Activated gamma-delta T cell treated with anti-CD3 and anti-CD28 coated beads, Interleukin-2, amount 50 U/mL, for 16 hours (primary cell): ENCODE measurements around the gene NHLH2.

Experiments
- DNase-seq: peaks from one replicate; pipeline ENCODE4 v3.0.0-alpha.2; 2020; ENCODE audit warnings: low read depth

Gene NHLH2

DNA sequence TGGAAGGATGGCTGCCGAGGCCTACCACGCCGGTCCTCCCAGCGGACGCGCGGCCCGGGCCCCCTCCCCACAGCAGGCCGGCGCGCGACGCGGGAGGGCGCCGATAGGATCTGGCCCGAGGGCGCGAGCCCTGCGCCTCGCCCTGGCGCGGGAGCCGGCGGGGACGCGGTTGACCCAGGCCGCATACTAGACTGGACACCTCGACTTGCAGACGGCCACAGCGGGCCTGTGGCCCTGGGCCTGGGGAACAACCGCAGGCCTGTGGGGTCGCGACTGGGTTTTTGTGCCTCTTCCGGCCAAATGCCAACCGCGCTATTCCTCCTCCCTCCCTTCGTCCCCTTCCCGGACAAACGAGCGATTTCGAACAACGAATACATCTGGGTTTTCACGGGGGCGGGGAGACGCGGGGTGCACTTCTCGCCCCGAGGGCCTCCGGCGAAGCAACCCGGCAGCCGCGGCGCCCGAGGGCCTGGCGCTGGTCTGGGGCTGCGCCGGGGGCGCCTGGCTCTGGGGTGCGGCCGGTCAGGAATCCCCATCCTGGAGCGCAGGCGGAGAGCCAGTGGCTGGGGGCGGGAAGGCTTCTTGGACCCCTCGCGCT is 2.4 kb downstream of the NHLH2 start:
- DNase-seq: no peak

DNA sequence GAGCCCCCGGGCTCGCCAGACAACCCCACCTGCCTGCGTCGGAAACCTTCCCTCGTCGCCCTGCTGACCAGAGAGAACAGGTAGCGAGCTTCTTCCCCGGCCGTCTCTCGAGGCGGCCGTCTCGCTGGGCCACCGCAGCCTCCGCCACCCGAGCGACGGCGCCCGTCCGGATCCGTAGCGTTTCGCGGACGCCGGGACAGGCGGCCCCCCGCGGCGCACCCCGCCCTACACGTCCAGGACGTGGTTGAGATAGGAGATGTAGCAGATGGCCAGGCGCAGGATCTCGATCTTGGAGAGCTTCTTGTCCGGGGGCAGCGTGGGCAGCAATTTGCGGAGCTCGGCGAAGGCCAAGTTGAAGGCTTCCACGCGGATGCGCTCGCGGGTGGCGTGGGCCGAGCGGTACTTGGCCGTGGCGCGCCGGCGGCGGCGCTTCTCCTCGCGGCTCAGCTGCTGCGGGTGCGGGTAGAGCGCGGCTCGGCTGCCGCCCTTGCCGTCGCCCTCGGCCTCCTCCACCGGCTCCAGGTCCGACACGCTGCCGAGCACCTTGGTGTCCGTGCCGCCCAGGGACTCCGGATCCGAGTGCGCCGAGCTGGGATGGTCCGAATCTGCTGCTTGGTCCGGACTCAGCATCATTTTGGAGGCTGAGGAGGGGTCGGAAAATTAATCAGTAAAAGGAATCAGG is 3.0 kb downstream of the NHLH2 start:
- DNase-seq: no peak

DNA sequence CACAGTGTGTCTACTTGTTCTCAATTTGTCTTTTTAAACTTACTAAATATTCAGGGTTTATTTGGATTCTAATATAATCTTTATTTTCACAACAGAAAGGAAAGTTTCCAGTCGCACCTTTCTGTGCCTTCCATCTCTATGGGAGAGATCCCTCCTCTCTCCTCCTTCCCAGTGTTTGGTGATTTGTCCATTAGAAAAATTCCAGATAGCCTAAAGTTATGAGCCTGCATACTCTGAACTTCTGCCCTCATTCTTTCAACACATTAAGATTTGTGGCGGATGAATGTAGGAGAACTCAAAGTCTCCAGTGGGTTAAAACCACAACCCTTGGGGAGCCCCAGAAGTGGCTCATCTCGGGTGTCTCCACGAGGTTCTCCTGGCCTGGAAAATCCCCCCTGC is 3.6 kb downstream of the NHLH2 start:
- DNase-seq: no peak

DNA sequence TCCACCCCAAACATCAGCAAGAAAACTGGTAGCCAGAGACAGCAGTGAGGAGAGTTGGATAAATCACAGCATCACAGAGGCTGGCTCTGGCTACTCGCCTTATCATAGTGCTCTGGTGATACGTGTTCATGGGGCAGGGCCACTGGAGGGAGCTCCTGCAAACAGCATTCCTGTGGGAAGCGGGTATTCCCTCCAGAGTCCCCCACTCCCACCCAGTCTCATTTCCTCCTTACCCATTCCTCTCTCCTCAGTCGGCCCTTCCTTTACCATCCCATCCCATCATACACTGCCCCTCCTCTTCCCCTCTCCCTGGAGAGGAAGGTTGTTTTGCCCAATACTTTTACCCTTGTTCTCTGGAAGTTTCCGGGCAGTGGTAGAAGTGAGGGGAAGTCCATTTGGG is 7.1 kb downstream of the NHLH2 start:
- no peak for DNase-seq

DNA sequence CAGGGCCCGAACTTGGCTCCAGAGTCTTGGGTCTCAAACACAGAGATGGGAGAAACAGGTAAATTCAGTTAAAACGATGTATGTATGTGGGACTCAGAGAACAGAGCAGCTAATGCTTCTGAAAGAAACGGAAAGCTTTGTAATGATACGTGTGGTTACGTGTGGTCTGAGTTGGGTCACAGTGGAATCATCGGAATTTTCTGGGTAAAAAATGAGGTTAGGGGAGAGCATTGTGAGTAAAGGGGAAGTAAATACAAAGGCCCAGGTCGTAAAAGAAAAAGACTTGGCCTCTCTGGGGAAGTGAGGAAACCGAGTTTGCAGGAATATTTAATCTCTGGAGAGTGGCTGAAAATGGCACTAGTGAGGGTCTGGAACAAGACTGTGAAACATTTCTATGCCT is 8.3 kb downstream of the NHLH2 start:
- no peak for DNase-seq

DNA sequence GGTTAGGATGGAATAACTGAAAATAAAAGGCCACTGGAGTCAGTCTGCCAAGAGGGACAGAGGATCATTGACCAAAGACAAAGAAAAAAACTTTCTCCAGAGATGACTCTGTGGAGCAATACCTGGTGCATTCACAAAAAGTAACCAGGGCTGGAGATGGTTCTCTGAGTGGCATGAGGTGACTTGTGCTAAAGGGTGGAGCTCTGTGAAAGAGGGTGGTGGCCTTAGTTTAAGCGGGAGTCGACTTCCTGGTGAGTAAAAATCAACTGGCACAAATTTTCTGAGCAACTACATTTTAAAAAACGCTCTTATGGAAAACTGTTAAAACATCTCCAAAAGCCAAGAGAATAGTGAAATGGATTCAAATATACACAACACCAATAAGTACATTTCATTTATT is 10.0 kb downstream of the NHLH2 start:
- no peak for DNase-seq

DNA sequence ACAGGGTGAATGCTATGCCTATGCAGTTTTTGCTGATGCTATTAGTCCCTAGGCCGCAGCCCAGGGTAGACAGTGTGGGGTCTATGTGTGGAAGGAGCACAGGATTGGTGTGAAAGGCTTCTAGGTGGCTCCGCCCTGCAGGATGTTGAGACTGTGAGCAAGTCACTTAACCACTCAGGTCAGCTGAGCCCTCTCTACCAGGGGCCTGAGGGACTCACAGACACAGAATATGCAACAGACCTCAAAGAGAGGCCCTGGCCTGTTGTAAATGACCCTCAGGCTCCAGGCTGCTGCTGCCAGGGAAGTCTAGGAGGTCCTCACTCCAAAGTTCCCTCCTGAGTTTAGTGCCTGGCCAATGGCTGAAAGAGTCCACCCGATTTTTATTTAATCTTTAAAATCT is 11.0 kb downstream of the NHLH2 start:
- DNase-seq: no peak

DNA sequence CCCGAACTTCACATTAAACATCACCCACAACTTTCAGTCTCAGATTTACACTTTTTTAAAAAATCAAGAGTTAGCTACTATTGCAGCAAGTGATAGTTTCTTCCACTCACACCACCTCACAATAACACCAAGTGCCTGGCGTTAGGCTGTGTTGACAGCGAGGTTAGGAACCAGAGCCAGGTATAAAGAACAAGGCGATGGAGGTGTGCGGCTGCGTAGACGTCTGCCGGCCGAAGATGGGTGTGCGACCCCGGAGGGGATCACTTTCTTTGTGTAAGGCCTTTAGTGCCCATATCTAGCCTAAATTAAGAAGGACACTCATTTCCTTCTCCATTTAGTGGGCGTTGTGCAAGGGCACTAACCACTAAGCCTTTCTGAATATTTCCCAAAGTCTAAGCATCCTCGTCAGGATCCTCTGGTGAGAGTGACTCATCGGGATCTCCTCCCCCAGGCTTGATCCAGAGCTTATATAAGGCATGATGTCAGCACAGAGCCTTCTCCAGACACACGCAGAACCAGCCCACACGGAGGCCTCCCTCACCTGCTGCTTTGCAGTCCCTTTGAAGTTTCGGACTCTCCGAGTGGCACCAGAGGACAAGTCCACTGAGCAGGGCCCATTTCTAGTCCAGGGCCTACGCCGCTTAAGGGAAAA is 11.8 kb downstream of the NHLH2 start:
- no peak for DNase-seq

DNA sequence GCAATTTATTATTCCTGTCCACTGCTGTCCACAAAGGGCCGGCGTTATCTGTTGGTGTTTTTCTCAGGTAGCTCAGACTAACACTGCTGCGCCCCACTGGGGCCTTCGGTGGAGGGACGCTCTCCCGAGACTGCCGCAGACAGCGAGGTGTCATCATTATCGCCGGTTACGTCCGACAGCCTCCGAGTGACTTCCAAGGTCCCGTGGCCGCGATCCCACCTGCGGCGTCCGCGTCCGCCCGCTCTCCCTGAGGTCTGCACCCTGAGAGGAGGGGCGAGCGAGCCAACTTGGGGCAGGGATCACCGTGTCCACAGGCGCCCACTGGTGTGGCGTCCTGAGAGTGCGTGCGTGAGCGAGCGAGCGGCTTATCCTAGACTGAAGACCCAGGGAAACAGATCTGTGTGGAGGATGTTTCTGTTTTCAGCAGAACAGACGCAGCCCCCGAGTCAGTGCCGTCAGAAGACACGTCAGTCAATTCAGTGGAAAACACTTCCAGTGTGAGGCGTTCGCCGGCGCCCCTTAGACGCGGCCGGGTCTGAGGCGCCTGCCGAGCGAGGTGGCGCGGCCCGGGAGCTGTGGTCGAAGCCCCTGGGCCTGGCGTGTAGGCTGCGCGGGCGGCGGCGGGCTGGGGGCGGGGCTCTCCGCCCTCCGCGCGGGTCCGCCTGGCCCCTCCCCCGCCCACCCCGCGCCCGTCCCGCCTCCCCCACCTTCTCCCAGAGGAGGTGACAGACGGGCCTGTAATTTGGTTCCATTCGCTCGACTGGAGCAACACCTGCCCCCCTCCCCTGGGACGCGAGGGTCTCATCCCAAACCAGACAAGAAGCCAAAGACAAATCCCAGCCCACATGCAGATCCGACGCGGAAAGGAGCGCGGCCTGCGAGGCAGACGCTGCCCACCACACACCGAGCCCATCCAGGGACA is 12.6 kb downstream of the NHLH2 start:
- no peak for DNase-seq

DNA sequence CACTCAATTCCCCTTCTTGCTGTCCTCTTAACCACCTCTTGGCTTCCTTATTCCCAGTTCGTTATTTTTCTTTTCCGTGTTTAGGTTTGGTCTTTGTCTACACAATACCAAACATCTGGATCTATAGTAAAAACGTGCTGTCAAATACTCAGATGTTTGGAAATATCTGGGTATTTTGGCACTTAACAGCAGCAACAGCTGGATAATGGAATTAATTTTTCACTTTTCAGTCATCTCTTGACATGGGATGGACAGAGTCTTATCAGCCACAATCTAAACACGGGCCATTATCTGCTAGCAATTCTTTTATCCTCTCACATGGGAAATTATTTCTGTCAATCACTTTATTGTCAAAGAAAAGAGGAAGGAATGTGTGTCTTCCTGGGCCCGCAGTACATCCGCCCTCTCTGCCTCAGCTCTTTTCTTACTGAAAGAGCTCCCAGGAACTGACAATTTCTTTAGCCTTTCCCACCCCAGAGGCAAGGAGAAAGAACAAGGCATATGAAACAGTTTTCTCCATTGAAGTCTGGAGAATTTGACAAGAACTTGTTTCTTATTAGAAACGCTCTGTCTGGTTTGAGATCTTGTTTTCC is 13.4 kb downstream of the NHLH2 start:
- no peak for DNase-seq

DNA sequence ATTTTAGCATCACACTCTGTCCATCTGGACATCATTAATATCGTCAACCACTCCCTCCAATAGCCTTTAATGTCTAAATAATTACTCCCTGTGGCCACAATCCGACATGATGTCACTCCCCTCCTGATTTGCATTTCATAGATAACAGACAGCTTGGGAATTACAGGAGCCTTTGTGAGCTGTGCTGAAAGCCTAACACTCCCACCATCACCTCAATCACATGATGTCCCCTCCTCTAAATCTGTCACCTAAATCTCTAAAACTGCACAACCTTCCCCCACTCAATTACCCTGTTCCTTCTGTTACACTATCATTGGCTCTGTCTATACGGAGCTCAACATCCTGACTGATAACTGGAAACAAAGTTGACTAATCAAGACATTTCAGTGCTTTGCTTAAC is 14.3 kb downstream of the NHLH2 start:
- DNase-seq: no peak

DNA sequence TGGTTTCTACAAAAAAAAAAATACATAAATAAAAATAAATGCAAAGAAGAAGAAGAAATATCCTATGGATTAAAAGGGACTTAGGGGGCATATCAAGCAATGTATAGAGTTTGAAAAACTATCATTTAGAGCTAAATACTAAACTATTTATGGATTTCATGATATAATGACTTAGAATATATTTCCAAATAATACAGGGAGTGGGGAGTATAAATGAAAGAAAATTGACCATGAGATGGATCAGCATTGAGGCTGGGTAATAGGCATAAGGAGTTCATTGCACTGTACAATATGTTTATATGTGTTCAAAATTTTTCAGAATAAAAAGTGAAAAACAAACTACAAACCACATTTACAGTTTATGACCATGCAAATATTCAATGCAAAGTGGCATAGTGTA is 18.8 kb downstream of the NHLH2 start:
- DNase-seq: no peak

DNA sequence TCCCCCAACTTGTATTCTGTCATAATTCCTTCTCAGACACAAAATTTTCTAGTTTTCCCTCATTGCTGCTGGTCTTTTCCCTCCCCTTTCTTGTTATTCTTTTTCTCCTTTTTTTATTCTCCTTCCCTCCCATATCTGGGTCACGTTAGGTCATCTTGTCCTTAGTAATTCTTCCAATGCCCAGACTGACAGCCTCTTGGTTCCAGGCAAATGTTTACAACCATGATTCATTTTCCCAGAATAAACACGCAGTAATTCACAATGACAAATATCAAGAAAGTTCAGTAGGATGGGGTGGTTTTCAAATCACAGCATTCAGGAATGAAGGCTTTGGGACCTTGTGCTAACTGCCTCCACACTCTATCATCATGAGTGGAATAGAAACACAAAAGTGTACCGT is 25.2 kb downstream of the NHLH2 start:
- no peak for DNase-seq

DNA sequence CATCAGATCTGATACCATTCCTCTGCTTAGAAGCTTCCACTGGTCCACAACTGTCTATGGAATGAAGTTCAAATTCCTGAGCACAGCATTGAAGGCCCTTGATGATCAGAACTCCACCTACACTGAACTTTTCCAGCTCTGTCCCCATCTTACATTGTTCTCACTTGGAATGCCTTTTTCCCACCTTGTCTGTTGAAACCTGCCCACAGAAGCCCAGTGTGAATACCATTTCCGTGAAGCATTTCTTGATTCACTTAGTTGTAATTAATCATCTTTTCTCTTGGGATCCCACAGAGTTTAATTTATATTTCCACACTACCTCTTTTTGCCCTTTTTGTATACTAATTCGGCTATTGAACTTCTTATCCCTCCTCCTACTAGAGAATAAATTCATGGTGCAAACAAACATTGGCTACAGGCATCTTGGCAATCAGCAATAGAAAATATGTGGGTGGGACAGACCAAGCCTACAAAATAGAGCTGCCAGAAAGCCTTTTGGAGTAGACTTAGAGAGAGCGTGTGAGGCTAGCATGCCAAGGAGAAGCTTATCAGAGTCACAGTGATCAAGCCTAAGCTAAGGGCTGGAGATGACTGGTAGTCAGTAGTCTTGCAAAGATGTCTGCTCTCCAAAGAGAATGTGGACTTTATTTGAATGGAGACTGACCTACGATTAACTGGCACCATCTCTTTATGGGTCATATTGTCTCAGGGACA is 26.1 kb downstream of the NHLH2 start:
- DNase-seq: no peak

DNA sequence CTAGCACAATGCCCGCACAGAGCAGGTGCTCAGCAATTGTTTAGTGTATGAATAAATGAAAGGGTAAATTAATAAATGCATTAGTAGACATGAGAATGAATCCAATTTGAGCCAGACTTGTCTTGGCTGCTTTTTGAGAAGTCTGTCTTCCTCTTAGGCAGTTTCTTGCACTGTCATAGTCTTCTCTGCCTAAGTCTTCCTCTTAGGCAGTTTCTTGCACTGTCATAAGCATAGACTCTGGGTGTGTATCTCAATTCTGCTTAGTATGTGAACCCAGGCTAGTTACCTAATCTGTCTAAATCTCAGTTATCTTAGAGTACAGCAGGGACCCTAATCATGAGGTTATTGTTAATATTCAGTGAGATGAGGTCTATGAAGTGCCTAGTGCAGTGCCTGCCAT is 27.2 kb downstream of the NHLH2 start:
- DNase-seq: no peak

DNA sequence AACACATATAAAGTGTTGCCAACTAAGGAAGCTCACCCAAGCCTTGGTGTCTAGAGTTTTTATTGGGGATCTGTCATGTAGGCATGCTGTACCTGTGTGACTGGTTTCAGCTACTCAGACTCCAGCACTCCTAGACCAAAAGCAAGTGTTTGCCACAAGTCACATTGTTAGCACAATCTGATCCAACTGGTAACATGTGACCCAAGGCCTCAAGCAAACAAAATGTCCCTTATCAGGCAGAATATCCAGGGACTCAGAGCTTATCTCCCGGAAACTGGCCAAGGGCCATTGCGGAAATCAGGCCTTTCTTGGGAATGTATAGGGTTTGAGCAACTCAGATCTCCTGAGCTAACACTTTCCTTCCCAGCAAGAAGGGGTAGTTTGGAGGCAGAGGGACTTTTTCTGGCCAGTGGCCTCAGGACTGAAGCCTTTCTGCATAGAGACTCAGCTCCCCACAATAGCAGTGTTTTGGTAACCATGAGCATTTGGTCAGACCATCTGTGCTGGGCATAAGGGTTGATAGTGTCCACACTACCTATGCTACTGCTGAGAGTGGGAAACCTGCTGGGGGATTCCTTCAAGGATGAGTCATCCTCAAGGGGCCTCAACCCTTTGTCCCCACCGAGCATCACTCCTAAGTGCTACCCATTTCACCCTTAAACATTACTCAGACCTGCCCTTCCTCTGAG is 29.6 kb downstream of the NHLH2 start:
- no peak for DNase-seq

DNA sequence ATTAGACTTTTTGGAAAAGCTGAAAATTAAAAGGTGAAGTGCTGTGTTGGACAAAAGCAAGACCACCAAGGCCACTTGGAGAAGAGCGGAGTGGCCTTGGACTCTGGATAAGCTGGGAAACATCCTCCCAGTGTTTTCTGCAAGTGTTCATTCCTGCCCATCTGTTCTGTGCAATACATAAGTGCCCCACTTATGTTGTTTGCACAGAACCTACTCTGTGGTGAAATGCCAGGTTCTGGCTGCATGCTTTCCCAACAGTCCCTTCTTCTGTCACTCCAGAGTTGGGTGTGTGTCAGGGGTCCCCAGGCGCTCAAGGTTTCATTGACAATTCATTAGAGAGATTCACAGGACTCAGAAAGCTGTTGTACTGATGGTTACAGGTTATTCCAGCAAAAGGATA is 30.3 kb downstream of the NHLH2 start:
- no peak for DNase-seq

DNA sequence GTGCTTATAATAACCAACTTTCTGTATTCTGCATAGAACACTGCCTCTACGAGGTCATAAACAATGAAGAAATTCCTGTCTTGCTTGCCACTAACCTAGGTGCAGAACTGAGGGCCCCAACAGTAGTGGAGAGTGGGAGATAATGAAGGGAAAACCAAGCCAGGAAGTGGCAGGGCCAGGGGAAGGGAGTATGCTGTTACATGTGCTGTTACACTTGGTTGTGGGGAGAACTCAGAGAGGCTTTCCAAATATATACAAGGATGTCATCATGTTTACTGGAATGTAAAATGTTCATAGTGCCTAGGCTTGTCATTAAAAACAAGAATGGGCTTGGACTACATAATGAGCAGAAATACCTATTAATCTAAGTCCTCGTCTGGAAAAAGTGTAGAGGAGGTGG is 31.1 kb downstream of the NHLH2 start:
- no peak for DNase-seq

DNA sequence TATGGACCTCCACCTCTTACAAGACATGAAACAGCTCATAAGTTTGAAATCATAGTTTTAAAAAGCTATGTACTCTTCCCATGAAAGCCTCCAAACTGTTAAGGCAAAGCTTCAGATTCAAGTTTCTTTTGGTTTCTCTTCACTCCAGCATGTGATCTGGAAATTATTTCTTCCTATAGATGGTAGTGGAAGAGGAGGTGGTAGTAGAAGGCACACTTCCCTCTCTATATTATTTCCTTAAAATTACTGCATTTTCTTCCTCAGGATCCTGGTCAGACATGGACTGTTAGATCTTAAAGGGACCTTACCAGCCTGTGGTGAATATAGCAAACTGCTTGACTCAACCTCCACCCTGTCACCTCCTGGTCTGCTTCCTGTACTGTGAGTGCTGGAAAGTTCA is 31.9 kb downstream of the NHLH2 start:
- no peak for DNase-seq

DNA sequence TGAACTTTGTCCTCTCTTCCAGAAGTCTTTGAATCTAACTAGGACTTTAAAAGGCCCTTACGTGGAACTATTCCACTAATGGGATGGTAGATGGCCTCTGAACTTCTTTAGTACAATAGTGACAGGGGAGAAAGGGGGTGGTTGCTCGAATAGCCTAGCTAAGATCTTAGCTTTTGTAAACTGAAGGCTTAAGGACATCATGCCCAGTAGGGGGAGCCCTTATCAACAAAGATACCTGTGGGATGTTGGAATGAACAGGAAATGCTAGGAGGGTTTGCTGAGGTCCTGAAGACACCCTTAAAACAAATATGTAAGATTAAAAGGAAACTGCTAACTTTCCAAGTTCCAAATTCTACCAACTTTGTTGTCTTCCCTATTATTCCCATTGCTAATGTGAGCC is 33.2 kb downstream of the NHLH2 start:
- DNase-seq: no peak

DNA sequence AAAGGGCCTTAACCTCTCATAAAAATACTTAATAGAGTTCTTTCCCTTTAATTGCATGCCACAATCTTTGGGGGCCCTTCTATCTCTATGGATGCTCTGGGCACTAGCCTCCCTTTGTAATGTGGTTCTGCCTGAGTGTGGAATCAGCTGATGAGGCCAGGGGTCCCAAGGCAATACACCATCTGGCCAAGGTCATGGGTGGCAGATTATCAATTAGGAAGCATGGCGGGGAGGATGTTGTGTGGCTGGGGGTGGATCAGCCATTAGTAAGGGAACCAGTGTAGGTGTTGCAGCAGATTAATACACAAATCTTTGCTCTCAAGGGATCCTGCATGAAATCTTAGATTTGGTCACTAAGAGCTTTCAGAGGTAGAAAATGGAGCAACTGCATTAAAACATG is 35.3 kb downstream of the NHLH2 start:
- no peak for DNase-seq
